HFF-Myc (cell line): Measurements from ENCODE around the gene SUSD5.
A peak's percentile ranks its signal among the peaks of the same experiment; 100 is the strongest.
"Not testable (repeated sequence)": the region's sequence is repeated elsewhere in the genome, so short reads cannot be mapped to it uniquely, and the experiment has no call there.

Experiments used
- DNase-seq: peaks from one replicate; pipeline ENCODE4 v3.0.0-alpha.2; 2011; ENCODE audit warnings: low read depth; ENCODE audit errors: extremely low read depth
- H3K4me3 ChIP-seq: replicated peaks from 2 replicates; pipeline ENCODE4 v1.5.1; 2011; ENCODE audit warnings: low read depth, mild to moderate bottlenecking, control low read depth, low read length
- TF ChIP-seq, protein P1 (sequence below): IDR thresholded peaks from 2 replicates; pipeline ENCODE4 v1.5.1; 2012; ENCODE audit warnings: mild to moderate bottlenecking, low read depth, low read length, control low read depth; ENCODE audit errors: missing control alignments

SUSD5 gene

DNA sequence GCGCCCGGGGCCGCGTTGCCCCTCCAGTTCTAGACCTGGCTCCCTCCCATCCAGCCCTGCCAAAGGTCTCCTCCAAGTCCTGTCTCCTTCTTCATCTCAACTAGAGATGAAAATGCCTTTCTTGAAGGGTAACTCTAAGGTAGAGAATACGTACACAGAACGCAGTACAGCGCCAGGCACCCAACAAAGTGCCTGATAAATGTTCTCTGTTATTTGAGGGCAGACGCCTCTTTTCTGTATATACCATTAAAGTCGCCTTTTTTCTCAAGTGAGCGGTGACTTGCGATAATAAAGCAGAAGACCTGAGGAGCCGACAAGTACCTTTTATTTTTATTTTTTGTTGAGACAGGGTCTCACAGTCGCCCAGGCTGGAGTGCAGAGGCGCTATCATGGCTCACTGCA is 104.0 kb downstream of the SUSD5 start:
- peak overlapping the region; percentile 62 for H3K4me3 ChIP-seq
- DNase-seq: no peak
- TF ChIP-seq, protein P1, sequence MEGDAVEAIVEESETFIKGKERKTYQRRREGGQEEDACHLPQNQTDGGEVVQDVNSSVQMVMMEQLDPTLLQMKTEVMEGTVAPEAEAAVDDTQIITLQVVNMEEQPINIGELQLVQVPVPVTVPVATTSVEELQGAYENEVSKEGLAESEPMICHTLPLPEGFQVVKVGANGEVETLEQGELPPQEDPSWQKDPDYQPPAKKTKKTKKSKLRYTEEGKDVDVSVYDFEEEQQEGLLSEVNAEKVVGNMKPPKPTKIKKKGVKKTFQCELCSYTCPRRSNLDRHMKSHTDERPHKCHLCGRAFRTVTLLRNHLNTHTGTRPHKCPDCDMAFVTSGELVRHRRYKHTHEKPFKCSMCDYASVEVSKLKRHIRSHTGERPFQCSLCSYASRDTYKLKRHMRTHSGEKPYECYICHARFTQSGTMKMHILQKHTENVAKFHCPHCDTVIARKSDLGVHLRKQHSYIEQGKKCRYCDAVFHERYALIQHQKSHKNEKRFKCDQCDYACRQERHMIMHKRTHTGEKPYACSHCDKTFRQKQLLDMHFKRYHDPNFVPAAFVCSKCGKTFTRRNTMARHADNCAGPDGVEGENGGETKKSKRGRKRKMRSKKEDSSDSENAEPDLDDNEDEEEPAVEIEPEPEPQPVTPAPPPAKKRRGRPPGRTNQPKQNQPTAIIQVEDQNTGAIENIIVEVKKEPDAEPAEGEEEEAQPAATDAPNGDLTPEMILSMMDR: no peak

DNA sequence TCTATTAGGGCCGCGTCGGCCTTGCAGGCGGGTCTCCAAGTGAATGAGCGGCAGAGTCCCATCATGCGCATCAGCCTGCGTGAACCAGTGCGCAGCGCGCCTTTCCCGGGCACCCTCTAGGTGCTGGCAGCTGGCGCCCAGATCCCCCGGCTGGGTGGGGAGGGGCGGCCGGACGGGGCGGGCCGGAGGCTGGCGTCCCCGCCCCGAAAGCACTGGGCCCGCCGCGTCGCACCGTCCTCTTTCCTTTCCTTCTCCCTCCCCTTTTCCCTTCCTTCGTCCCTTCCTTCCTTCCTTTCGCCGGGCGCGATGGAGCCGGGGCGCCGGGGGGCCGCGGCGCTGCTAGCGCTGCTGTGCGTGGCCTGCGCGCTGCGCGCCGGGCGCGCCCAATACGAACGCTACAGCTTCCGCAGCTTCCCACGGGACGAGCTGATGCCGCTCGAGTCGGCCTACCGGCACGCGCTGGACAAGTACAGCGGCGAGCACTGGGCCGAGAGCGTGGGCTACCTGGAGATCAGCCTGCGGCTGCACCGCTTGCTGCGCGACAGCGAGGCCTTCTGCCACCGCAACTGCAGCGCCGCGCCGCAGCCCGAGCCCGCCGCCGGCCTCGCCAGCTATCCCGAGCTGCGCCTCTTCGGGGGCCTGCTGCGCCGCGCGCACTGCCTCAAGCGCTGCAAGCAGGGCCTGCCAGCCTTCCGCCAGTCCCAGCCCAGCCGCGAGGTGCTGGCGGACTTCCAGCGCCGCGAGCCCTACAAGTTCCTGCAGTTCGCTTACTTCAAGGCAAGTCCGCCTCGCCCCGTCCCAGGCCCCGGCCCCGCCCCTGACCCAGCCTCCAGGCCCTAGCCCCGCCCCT is 104.6 kb downstream of the SUSD5 start, which contains the start of gene CRTAP:
CRTAP (plus strand) TSS at position 243 of the 850 bp plus-strand sequence; CDS start at position 307, 64 bp downstream.
- DNase-seq: peak; percentile 82
- TF ChIP-seq, protein P1: no peak
- H3K4me3 ChIP-seq: peak within 1 kb of the TSS; percentile 62

DNA sequence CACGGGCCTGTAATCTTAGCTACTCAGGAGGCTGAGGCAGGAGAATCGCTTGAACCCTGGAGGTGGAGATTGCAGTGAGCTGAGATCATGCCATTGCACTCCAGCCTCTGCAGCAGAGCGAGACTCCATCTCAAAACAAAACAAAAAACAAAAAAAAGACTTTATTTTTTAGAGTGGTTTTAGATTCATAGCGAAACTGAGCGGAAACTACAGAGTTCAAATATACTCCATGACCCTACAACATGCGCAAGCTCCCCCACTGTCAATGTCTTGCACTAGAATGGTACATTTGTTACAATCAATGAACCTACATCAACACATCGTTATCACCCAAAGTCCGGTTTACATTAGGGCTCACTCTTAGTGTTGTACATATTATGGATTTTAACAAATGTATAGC is 107.0 kb downstream of the SUSD5 start:
- TF ChIP-seq, protein P1: no peak
- no peak overlapping the region for H3K4me3 ChIP-seq
- DNase-seq: no peak

DNA sequence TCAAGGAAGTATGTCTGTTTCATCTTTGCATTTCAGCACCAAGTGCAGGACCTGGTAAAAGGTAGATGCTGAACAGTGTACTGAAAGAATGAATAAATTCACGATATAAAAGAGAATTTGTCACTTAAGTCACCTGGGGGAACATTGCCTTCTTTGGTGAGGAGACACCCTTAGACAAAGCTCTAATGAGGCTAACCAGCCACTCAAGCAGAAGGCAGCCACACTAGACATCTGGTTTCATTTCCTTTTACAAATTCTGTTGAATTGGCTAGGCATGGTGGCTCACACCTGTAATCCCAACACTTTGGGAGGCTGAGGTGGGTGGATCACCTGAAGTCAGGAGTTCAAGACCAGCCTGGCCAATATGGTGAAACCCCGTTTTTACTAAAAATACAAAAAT is 111.8 kb downstream of the SUSD5 start:
- not testable (repeated sequence) for DNase-seq, H3K4me3 ChIP-seq

DNA sequence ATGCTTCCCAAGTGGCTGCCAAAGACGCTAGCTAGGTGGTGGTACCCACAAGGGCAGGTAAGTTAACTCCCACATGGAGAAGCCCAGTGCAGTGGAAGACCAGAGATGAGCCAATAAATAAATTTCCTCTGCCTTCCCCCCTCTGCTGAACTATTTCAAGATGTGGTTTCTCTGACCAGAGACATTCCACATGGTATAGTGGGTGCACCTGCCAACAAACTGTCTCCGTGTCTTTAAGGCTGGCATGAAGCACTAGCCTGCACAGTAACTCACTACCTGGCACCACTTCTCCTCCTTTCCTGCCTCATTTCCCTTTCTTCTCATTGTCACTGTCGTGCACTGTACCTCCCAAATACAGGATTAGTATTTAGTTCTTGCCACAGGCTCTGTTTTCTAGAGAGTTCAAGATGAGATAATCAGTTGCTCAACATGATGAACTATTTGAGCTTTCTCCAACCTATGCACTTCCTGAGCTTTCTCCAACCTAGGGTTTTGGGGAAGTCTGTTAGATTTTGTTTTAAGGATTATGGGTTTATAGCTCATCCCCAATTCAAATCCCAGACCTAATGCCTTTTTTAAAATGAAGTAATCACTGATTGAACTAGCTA is 113.2 kb downstream of the SUSD5 start:
- DNase-seq: no peak
- H3K4me3 ChIP-seq: no peak overlapping the region
- TF ChIP-seq, protein P1: no peak

DNA sequence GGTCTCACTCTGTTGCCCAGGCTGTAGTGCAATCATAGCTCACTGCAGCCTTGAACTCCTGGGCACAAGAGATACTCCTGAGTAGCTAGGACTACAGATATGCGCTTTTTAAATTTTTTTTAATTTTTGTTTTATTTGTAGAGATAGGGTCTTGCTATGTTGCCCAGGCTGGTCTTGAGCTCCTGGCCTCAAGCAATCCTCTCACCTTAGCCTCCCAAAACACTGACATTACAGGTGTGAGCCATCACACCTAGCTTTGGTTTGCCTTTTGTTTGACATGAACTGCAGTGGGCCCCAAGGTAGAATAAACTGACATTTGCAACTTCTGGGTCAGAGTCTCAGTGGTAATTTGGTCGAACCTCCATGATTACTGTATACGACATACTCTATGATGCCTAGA is 113.8 kb downstream of the SUSD5 start:
- TF ChIP-seq, protein P1: no peak
- H3K4me3 ChIP-seq: no peak overlapping the region
- no peak for DNase-seq

DNA sequence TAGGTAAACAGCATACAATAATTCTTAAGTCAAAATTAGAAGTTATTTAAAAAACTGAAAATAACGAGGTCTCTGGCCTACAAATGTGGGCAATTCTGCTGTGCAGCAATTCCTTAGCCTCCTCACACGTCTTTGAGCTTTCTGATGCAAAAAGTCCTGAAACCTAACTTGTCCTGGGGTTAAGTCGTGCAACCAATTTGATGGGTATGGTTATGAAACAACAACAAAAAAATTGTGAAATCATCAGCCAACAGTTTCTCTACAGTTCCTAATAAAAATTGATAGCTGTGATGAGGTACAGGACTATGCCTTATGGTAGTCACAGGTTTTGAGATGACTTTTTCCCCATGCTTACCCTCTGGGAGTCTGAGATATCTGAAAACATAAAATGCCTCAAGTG is 115.1 kb downstream of the SUSD5 start:
- no peak for DNase-seq
- TF ChIP-seq, protein P1: no peak
- no peak overlapping the region for H3K4me3 ChIP-seq
